OCI-LY1 (cell line): Measurements from ENCODE around the gene HKDC1.

Source experiments
- CTCF ChIP-seq: fragments of 200-600 bp; sonication (generic), shearing (Covaris generic); IDR thresholded peaks from 2 replicates; pipeline ENCODE4 v1.5.1; 2017; ENCODE audit warnings: mild to moderate bottlenecking, antibody characterized with exemption, low read length, moderate library complexity, mixed read lengths
- EZH2 ChIP-seq: fragments of 200-600 bp; sonication (generic), shearing (Covaris generic); IDR thresholded peaks from 2 replicates; pipeline ENCODE4 v1.8.0; 2017; ENCODE audit warnings: borderline replicate concordance, mixed run types, mild to moderate bottlenecking, antibody characterized with exemption, low read length, moderate library complexity, mixed read lengths

DNA sequence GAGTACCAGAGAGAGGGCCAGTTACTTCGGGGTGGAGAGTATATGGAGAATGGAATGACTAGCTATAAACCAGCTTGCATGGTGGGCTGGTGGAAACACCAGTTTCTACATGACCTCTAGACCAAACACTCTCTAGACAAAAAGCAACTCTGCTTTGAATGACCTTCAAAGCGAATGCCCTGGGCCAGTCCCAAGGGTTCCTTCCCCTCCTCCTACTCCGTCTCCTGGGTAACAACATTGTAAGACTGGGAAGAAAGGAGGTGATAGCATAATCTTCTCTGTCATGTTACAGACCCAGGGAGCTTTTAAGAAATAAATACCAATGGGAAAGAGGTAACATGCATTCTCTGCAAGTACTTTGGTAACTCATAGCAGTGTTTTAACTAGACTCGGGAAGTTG is 65.6 kb downstream of the HKDC1 start:
- TF ChIP-seq CTCF (no peak), EZH2 (no peak)
